Subcutaneous adipose tissue (tissue), 4 donors: ENCODE results near the gene AP3B1. TPM values are rescaled to one million over a fixed set of nuclear protein-coding genes. Genes with fewer than 3 reads are reported as not detected.

ENCODE experiments used
- total RNA-seq, 4 donors: library from RNA; depleted of rRNA; stranded (reverse); fragments of >200 nt; gene quantifications; one replicate each; pipeline ENCODE4 v1.1.0, GENCODE V29; 2016
- TF ChIP-seq, protein P1 (sequence below): fragments of 450-650 bp; IDR thresholded peaks from one replicate; pipeline ENCODE4 v1.5.1; 2016; ENCODE audit warnings: low read depth, mild to moderate bottlenecking, control low read depth, antibody characterized with exemption, moderate library complexity

Gene AP3B1
- total RNA-seq, 4 donors from 2014 or later: 44.6 to 71.4 (median 47.8) TPM

DNA sequence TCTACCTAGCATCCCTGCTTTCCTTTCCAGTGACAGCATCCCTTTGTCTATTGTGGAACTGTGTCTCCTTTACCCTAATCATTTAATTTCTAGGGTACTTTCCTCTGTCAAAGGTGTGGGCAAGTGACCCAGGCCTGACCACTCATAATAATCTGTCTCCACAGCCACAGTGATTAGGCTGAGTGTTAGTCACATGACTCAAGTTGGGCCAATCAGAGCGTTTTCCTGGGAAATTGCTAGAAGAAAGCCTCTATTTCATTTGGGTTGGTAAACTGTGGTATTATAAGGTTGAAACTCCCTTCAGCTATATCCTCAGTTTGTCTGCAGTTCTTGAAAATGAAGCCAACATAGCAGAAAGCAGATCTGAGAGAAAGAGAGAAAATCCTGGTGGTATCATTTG lies 14.2 kb upstream of the AP3B1 start:
- TF ChIP-seq, protein P1, sequence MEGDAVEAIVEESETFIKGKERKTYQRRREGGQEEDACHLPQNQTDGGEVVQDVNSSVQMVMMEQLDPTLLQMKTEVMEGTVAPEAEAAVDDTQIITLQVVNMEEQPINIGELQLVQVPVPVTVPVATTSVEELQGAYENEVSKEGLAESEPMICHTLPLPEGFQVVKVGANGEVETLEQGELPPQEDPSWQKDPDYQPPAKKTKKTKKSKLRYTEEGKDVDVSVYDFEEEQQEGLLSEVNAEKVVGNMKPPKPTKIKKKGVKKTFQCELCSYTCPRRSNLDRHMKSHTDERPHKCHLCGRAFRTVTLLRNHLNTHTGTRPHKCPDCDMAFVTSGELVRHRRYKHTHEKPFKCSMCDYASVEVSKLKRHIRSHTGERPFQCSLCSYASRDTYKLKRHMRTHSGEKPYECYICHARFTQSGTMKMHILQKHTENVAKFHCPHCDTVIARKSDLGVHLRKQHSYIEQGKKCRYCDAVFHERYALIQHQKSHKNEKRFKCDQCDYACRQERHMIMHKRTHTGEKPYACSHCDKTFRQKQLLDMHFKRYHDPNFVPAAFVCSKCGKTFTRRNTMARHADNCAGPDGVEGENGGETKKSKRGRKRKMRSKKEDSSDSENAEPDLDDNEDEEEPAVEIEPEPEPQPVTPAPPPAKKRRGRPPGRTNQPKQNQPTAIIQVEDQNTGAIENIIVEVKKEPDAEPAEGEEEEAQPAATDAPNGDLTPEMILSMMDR: no peak

DNA sequence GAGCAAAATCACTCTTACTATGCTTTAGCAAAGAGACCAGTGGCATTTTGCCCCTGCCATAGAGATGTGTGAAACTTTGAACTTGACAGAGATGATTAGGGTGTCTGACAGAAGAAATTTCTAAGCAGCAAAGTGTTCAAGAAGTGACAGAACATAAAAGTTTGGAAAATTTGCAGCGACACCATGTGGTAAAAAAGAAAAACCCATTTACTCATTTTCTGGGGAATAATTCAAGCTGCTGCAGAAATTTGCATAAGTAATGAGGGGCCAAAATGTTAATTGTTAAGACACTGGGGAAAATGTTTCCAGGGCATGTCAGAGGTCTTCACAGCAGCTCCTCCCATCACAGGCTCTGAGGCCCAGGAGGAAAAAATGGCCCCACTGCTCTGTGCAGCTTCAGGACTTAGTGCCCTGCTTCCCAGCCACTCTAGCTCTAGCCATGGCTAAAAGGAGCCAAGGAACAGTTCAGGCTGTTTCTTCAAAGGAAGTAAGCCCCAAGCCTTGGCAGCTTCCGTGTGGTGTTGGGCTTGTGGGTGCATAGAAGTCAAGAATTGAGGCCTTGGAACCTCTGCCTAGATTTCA lies 6.1 kb upstream of the AP3B1 start:
- TF ChIP-seq, protein P1: no peak

DNA sequence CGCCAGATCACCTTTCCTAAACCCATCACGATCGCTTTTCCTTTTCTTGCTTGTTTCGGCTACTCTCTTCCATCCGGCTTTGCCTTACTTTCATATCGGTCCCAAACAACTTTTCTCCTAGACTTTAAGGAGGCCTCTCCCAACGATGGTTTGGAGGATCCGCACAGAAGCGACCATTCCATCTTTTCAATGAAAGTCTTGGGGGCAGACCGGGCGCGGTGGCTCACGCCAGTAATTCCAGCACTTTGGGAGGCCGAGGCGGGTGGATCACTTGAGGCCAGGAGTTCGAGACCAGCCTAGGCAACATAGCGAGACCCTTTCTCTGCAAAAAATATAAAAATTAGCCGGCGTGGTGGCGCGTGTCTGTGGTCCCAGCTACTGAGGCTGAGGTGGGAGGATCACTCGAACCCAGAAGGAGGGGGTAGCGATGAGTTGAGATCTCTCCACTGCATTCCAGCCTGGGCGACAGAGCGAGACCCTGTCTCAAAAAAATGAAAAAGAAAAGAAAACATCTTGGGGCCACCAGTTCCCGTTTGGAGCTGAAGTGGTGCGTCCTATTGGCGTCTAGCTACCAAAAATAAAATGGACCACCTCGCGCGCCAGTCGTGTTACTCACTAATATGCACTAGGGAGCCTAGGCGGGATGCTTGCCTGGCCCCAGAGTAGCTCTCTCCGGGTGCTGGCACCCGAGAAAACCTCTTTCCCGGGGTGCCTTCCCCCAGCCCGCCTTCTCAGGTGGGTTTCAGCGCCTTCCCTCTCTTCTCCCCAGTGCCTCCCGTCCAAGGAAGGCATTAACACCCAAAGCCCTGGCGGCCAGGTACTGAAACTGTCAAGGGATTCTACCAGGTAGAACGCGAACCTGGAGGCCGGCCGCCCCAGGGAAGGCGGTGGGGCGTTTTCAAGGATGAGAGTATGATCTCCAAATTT lies 800 bp upstream of the AP3B1 start:
- TF ChIP-seq, protein P1: no peak

DNA sequence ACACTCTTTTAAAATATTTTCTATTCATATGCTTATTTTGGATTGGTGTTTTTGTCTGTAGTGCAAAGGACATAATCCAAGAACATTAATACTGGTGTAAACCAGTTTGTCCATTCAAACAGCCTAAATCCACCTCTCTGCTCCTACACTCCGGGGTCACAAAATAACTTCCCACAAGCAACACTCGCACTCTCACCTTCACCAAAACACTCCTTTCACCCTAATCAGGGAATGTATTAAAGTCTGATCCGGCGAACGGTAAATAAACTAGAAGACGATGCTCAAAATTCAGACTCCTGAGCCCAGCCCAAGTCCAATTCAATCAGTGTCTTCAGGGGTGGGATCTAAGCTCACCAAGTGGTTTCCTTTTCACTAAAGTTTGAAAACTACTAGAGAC lies 649 bp downstream of the AP3B1 start:
- TF ChIP-seq, protein P1: no peak

DNA sequence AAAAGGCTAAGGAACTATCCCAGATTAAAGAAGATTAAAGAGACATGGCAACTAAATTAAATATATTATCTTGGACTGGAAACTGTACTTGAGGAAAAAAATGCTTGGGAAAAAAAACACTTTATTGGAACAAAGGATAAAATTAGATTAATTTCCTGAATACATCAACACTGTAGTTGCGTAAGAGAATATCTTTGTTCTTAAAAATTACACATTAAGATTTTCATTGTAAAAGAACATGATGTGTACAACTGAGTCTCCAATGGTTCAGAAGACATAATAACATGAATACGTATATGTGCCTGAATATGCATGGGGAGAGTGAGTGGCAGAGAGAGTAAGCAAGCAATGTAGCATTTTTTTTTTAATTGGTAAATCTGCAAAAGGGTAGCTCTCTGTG lies 2.8 kb downstream of the AP3B1 start:
- TF ChIP-seq, protein P1: no peak

DNA sequence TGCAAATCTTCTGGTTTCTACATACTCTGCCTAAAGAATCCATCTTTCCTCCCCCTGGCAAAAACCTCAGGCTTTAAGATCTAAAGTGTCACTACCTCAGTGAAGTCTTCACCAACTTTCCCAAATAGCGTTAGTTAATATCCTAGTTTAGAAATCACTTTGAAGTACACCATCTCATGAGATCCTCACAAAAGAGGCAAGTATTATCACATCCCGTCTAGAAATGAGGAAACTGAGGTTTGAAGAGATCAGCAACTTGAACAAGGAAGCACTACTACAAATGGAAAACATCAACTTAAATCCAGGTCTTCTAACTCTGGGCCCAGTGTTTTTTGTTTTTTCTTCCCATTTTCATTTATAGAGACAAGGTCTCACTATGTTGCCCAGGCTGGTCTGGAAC lies 4.6 kb downstream of the AP3B1 start:
- TF ChIP-seq, protein P1: no peak

DNA sequence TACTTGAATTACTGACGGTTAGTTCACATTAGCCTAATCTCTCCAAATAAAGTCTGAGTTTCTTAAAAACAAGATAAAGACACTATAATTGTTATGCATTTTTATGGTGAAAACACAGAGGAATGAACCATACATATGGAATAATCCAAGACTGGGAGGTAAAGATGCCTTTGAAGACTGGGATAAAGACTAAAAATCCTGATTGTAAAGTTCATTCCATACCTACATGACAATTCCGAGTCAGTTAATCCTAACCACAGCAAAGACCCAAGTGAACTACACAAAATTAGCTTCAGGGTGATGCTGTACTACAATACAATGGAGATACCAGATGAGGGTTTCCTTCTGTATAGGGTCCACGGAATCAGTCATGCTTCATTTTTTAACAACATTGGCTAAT lies 6.3 kb downstream of the AP3B1 start:
- TF ChIP-seq, protein P1: no peak
